Right lobe of liver (tissue), 4 donors: ENCODE measurements around the gene MBTPS2.

Source experiments
- POLR2A ChIP-seq: fragments of 450-650 bp; IDR thresholded peaks from one replicate; pipeline ENCODE4 v1.6.1; 2017; ENCODE audit warnings: antibody characterized with exemption, mild to moderate bottlenecking
- TF ChIP-seq, protein P1 (sequence below), 4 donors: fragments of 200-600 bp in 3 of 4; fragments of 450-650 bp in 1 of 4; IDR thresholded peaks; one replicate each; pipeline versions ENCODE4 v1.5.1 to v1.8.0; 2016 to 2022; ENCODE audit warnings: antibody characterized with exemption in 4 of 4, mild to moderate bottlenecking in 2 of 4
- donor health status: DM: no; HTN: no; CAD: no.
- donor health status: DM: no; HTN: no; CAD: no.
- donor health status: DM: no; HTN: yes; CAD: no.

DNA sequence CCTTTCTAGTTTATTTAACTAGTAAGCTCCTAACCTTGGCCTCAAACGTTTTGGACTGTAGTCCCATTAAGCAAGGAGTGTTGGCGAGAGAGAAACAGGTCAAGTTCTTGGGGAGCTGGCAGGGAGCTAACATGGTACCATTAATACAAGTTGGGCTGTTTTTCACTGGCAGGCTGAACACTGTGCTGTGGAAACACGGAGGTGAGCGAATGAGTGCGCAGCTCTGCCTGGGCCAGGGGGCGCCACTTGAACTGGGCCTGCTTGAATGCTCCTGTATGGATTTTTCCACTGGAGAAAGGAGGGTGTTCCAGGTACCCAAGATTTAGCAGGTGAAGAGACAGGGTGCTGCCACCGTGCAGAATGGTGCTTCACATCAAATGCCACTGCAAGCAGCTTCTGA, 93.7 kb downstream of the MBTPS2 start:
- TF ChIP-seq, protein P1, sequence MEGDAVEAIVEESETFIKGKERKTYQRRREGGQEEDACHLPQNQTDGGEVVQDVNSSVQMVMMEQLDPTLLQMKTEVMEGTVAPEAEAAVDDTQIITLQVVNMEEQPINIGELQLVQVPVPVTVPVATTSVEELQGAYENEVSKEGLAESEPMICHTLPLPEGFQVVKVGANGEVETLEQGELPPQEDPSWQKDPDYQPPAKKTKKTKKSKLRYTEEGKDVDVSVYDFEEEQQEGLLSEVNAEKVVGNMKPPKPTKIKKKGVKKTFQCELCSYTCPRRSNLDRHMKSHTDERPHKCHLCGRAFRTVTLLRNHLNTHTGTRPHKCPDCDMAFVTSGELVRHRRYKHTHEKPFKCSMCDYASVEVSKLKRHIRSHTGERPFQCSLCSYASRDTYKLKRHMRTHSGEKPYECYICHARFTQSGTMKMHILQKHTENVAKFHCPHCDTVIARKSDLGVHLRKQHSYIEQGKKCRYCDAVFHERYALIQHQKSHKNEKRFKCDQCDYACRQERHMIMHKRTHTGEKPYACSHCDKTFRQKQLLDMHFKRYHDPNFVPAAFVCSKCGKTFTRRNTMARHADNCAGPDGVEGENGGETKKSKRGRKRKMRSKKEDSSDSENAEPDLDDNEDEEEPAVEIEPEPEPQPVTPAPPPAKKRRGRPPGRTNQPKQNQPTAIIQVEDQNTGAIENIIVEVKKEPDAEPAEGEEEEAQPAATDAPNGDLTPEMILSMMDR (IDR thresholded peaks at IDR 0.05): no peak
- no peak for TF ChIP-seq POLR2A
